ENCODE results near the gene UHRF2. TPM values are rescaled to one million over a fixed set of nuclear protein-coding genes. Genes with fewer than 3 reads are reported as not detected.

Gene UHRF2
- total RNA-seq, 1 donor from 2014 or later: 114 TPM

GRCh38 chr9:6479959-6480358 lies 67.0 kb downstream of the UHRF2 start:
- Mint-ChIP-seq H3K27me3 (no peaks in the 10 kb centered on the region), H3K27ac (no peak overlapping the region), H3K4me3 (no peak overlapping the region), H3K36me3 (ENCODE audit: low read depth) (peaks cover 32% of the 10 kb centered on the region), H3K4me1 (peaks cover 2% of the 10 kb centered on the region), H3K9me3 (no peaks in the 10 kb centered on the region)
- no peak for ATAC-seq (ENCODE audit: low read depth)
- intact Hi-C loops (cut with micrococcal nuclease): loop anchor here (5.0 kb wide), 1 partner anchor 128 kb away; no protein-coding TSS in a partner anchor
- CTCF ChIA-PET: interaction anchor here (1.3 kb wide), 1 partner anchor 125 kb away, joined by 3 read pairs; no protein-coding TSS in a partner anchor
- TF ChIP-seq CTCF (IDR thresholded peaks at IDR 0.05): no peak
- DNase-seq: no peak
- POLR2A ChIA-PET: interaction anchor here (1.1 kb wide), 1 partner anchor 67 kb away, joined by 3 read pairs; the partner anchor contains the start of gene UHRF2

GRCh38 chr9:6484210-6484609 lies 71.2 kb downstream of the UHRF2 start:
- no peak for DNase-seq
- H3K4me1 Mint-ChIP-seq: no peaks in the 10 kb centered on the region
- intact Hi-C loops (cut with micrococcal nuclease): no loop called here
- CTCF ChIA-PET: no interaction called here
- POLR2A ChIA-PET: no interaction called here
- H3K36me3 Mint-ChIP-seq (ENCODE audit: low read depth): peaks cover 53% of the 10 kb centered on the region
- TF ChIP-seq CTCF (IDR thresholded peaks at IDR 0.05): no peak
- no peak for ATAC-seq (ENCODE audit: low read depth)
- H3K27me3 Mint-ChIP-seq: no peaks in the 10 kb centered on the region
- no peaks in the 10 kb centered on the region for H3K9me3 Mint-ChIP-seq
- no peak overlapping the region for H3K27ac Mint-ChIP-seq
- H3K4me3 Mint-ChIP-seq: no peak overlapping the region

GRCh38 chr9:6488395-6488794 lies 75.4 kb downstream of the UHRF2 start:
- CTCF ChIA-PET: interaction anchor here (0.6 to 1.8 kb wide), 3 partner anchors 75 to 135 kb away, joined by 3 to 4 read pairs (median 3); no protein-coding TSS in a partner anchor
- H3K36me3 Mint-ChIP-seq (ENCODE audit: low read depth): peaks cover 68% of the 10 kb centered on the region
- H3K27ac Mint-ChIP-seq: no peak overlapping the region
- no peaks in the 10 kb centered on the region for H3K9me3 Mint-ChIP-seq
- no peak for ATAC-seq (ENCODE audit: low read depth)
- no peak for TF ChIP-seq CTCF (IDR thresholded peaks at IDR 0.05)
- no peak overlapping the region for H3K4me3 Mint-ChIP-seq
- no peak for DNase-seq
- no peaks in the 10 kb centered on the region for H3K4me1 Mint-ChIP-seq
- intact Hi-C loops (cut with micrococcal nuclease): no loop called here
- POLR2A ChIA-PET: interaction anchor here (0.7 to 1.0 kb wide), 2 partner anchors 24 to 76 kb away, joined by 5 to 8 read pairs; partner anchors contain the start of gene UHRF2
- no peaks in the 10 kb centered on the region for H3K27me3 Mint-ChIP-seq

- H3K36me3 Mint-ChIP-seq (ENCODE audit: low read depth): peaks cover 69% of the 10 kb centered on the region
- H3K4me3 Mint-ChIP-seq: no peak overlapping the region
- H3K27ac Mint-ChIP-seq: no peak overlapping the region
- DNase-seq (no peak), ATAC-seq (ENCODE audit: low read depth) (no peak)
- no peaks in the 10 kb centered on the region for H3K27me3 Mint-ChIP-seq
- no peaks in the 10 kb centered on the region for H3K9me3 Mint-ChIP-seq
- TF ChIP-seq CTCF (IDR thresholded peaks at IDR 0.05): no peak
- H3K4me1 Mint-ChIP-seq: no peaks in the 10 kb centered on the region
- CTCF ChIA-PET: interaction anchor here (1.8 kb wide), 1 partner anchor 79 kb away, joined by 4 read pairs; no protein-coding TSS in a partner anchor
- intact Hi-C loops (cut with micrococcal nuclease): no loop called here
- POLR2A ChIA-PET: no interaction called here
These were observed 76.1 kb downstream of the UHRF2 start for GRCh38 chr9:6489099-6489498.

- TF ChIP-seq CTCF (IDR thresholded peaks at IDR 0.05): no peak
- no peaks in the 10 kb centered on the region for H3K27me3 Mint-ChIP-seq
- no peaks in the 10 kb centered on the region for H3K9me3 Mint-ChIP-seq
- POLR2A ChIA-PET: interaction anchor here (1.4 kb wide), 1 partner anchor 77 kb away, joined by 3 read pairs; the partner anchor contains the start of gene UHRF2
- no peak overlapping the region for H3K4me3 Mint-ChIP-seq
- peaks cover 73% of the 10 kb centered on the region for H3K36me3 Mint-ChIP-seq (ENCODE audit: low read depth)
- no peak for DNase-seq
- no peaks in the 10 kb centered on the region for H3K4me1 Mint-ChIP-seq
- CTCF ChIA-PET: no interaction called here
- no peak overlapping the region for H3K27ac Mint-ChIP-seq
- intact Hi-C loops (cut with micrococcal nuclease): loop anchor here (10.0 kb wide), 1 partner anchor 174 kb away; no protein-coding TSS in a partner anchor
- ATAC-seq (ENCODE audit: low read depth): no peak
These were observed 77.9 kb downstream of the UHRF2 start for GRCh38 chr9:6490863-6491262.
